Measurements from ENCODE around the gene FAF1. TPM values are rescaled to one million over a fixed set of nuclear protein-coding genes. Genes with fewer than 3 reads are reported as not detected.
"Not testable (repeated sequence)": the region's sequence is repeated elsewhere in the genome, so short reads cannot be mapped to it uniquely, and the experiment has no call there.

FAF1 gene
- 10 to 100 TPM; 84.6 to 88.2 TPM for total RNA-seq

DNA sequence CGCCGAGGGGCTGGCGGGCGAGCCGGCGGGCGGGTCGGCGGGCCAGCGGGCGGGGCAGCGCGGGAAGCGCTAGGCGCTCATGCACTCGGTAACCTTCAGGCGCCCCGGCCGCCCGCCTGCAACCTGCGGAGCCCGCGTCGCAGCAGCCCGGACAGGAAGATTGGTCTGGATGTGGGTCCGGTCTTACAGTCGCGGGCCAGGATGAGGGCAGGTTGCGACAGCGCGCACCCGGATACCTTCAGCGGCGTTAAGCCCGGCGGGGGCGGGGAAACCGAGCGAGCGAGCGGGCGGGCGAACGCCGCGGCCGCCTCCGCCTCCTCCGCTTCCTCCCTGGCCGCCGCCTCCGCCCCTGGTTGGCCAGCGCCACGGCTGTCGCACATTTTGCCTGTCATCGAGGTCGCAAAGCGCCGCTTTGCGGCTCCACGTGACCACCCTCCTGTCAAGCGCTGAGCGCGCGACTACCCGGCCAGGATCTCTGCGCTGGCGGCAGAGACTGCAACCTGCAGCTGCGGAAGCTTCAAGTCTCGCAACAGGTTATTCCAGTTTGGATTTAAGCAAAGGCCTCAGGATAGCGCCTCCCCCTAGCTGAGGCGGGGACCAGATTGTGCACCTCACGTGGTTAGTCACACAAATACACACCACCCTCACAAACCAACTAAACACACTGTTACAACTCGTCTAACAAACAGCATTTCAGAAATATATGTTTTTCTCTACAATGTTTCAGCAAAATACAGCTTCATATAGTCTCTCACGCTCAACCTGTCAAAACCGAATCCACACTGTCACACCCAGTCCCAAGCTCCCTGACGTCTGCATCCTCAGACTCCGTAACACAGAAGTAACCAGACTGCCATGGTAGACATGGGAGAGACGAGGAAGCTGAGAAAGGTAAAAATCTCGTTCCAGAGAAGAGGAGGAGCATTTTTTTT is at the start of gene FAF1:
Gene FAF1 (minus strand): TSS at position 355 of the 932 bp plus-strand sequence. CDS start 456 bp downstream, outside the sequence.
- Mint-ChIP-seq H3K4me3 (peak within 1 kb of the TSS; percentile 82), H3K4me1 (peaks cover 27% of the 10 kb centered on the region), H3K36me3 (ENCODE audit: low read depth) (peaks cover 2% of the 10 kb centered on the region), H3K9me3 (no peaks in the 10 kb centered on the region), H3K27me3 (peaks cover 2% of the 10 kb centered on the region), H3K27ac (peak within 1 kb of the TSS; percentile 92)
- CTCF ChIA-PET = interaction anchor here (1.0 to 1.7 kb wide), 5 partner anchors 8 to 28 kb away, joined by 3 to 8 read pairs (median 4); partner anchors contain the start of gene CDKN2C
- DNase-seq = peak; percentile 98
- POLR2A ChIA-PET = interaction anchor here (0.6 to 1.0 kb wide), 2 partner anchors 8 to 833 kb away, joined by 3 to 4 read pairs; no protein-coding TSS in a partner anchor

DNA sequence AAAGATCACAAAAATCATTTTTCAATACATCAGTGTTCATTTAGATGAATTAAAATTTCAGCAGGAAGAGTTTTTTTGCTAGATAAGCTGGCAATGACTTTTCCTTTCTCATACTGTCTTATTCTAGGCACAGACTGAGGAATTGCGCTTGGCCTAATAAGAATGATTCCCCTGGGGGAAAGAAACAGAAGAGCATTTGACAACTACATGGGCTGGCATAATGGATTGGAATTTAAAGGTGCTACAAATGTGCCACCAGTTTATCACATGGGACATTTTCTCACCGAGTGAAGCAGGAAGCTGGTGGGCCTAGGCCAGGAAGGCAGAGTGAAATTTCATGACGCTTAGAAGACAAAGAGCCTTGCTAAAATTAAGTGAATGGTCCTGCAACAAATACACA is 49.3 kb upstream of the FAF1 start:
- H3K36me3 Mint-ChIP-seq (ENCODE audit: low read depth) = peaks cover 2% of the 10 kb centered on the region
- H3K4me1 Mint-ChIP-seq = no peaks in the 10 kb centered on the region
- peaks cover 7% of the 10 kb centered on the region for H3K27me3 Mint-ChIP-seq
- ChIA-PET POLR2A (no interaction called here), CTCF (no interaction called here)
- no peak overlapping the region for H3K4me3 Mint-ChIP-seq
- H3K27ac Mint-ChIP-seq = no peak overlapping the region
- no peaks in the 10 kb centered on the region for H3K9me3 Mint-ChIP-seq
- no peak for DNase-seq

DNA sequence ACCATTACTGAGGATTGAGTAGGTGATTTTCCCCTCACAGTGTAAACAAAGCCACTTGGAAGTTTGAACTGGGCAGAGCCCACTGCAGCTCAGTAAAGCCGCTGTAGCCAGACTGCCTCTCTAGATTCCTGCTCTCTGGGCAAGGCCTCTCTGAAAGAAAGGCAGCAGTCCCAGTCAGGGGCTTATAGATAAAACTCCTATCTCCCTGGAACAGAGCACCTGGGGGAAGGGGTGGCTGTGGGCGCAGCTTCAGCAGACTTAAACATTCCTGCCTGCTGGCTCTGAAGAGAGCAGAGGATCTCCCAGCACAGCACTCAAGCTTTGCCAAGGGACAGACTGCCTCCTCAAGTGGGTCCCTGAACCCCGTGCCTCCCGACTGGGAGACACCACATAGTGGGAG is 45.5 kb upstream of the FAF1 start:
- DNase-seq; H3K4me3 Mint-ChIP-seq; H3K27ac Mint-ChIP-seq; H3K4me1 Mint-ChIP-seq; H3K9me3 Mint-ChIP-seq; H3K27me3 Mint-ChIP-seq; H3K36me3 Mint-ChIP-seq (ENCODE audit: low read depth); POLR2A ChIA-PET; CTCF ChIA-PET: not testable (repeated sequence)

DNA sequence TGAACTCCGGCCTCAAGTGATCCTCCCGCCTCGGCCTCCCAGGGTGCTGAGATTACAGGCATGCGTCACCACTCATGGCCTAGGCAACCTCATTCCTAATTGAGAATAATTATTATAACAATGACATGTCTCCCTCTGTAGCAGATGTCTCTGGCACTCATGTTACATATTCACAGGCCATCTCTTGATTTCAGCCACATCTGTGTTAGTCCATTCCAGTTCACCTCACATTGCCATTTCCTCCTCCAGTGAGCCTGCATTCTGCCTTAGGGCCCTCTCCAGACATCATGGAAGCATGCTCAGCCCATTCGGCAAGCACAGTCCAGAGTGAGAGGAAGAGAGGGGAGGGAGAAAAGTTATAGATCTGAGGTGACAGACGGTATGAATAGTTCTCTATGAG is 42.4 kb upstream of the FAF1 start:
- no peaks in the 10 kb centered on the region for H3K4me1 Mint-ChIP-seq
- CTCF ChIA-PET = no interaction called here
- H3K9me3 Mint-ChIP-seq = peaks cover 2% of the 10 kb centered on the region
- H3K27ac Mint-ChIP-seq = no peak overlapping the region
- H3K27me3 Mint-ChIP-seq = peaks cover 7% of the 10 kb centered on the region
- peaks cover 3% of the 10 kb centered on the region for H3K36me3 Mint-ChIP-seq (ENCODE audit: low read depth)
- POLR2A ChIA-PET = no interaction called here
- no peak overlapping the region for H3K4me3 Mint-ChIP-seq
- DNase-seq = no peak

DNA sequence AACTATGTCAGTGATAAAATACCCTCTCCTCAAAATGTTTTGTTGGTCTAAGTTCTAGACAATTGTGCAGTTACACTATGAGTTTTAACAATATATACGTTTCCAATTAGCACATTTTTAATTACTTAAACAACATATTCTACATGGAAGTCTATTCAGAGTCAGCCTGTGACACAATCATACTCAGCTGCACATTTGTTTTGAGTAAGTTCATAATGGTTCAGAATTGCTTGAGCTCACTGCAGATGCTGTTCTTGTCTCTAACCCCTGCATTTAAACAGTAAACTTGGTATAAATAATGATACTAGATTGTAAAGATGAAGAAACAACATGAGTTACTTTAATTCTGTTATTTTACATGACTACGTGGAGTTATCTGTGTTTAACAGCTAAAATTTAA is 40.6 kb upstream of the FAF1 start:
- ChIA-PET CTCF (no interaction called here), POLR2A (no interaction called here)
- H3K4me3 Mint-ChIP-seq = no peak overlapping the region
- no peaks in the 10 kb centered on the region for H3K4me1 Mint-ChIP-seq
- H3K27me3 Mint-ChIP-seq = peaks cover 9% of the 10 kb centered on the region
- peaks cover 2% of the 10 kb centered on the region for H3K9me3 Mint-ChIP-seq
- peaks cover 3% of the 10 kb centered on the region for H3K36me3 Mint-ChIP-seq (ENCODE audit: low read depth)
- H3K27ac Mint-ChIP-seq = no peak overlapping the region
- DNase-seq = no peak

DNA sequence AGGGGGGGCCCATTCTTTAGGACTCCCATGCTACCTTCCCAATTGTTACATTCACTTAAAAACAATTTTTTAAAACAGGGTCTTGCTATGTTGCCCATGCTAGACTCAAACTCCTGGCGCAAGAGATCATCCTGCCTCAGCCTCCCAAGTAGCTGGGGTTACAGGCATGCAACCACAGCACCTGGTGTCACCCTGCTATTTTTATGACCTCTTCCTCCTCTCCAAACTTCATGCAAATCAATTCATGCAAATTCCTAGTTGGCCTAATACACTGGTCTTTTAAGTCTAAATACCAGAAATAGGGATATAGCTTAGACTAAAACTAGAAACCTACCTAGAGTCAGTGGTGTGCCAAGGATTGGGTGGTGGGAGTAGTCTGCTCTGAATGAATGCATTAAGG is 40.1 kb upstream of the FAF1 start:
- Mint-ChIP-seq H3K27ac (no peak overlapping the region), H3K36me3 (ENCODE audit: low read depth) (peaks cover 3% of the 10 kb centered on the region), H3K27me3 (peaks cover 9% of the 10 kb centered on the region), H3K9me3 (peaks cover 2% of the 10 kb centered on the region), H3K4me3 (no peak overlapping the region), H3K4me1 (no peaks in the 10 kb centered on the region)
- DNase-seq = no peak
- CTCF ChIA-PET = no interaction called here
- POLR2A ChIA-PET = no interaction called here

- POLR2A ChIA-PET = interaction anchor here (0.6 kb wide), 1 partner anchor 45 kb away, joined by 3 read pairs; no protein-coding TSS in a partner anchor
- DNase-seq; H3K36me3 Mint-ChIP-seq (ENCODE audit: low read depth); H3K9me3 Mint-ChIP-seq; H3K27me3 Mint-ChIP-seq; CTCF ChIA-PET; H3K4me3 Mint-ChIP-seq; H3K27ac Mint-ChIP-seq; H3K4me1 Mint-ChIP-seq: not testable (repeated sequence)
Observed at GRCh38 chr1:50999375-50999774, 39.3 kb upstream of the FAF1 start.

GRCh38 chr1:50996083-50996482 is 36.0 kb upstream of the FAF1 start:
- Mint-ChIP-seq H3K27me3 (peaks cover 9% of the 10 kb centered on the region), H3K9me3 (peaks cover 6% of the 10 kb centered on the region), H3K4me3 (no peak overlapping the region), H3K4me1 (no peaks in the 10 kb centered on the region), H3K36me3 (ENCODE audit: low read depth) (no peaks in the 10 kb centered on the region), H3K27ac (no peak overlapping the region)
- CTCF ChIA-PET = interaction anchor here (1.4 kb wide), 1 partner anchor 26 kb away, joined by 3 read pairs; the partner anchor contains the start of gene CDKN2C
- POLR2A ChIA-PET = no interaction called here
- no peak for DNase-seq

DNA sequence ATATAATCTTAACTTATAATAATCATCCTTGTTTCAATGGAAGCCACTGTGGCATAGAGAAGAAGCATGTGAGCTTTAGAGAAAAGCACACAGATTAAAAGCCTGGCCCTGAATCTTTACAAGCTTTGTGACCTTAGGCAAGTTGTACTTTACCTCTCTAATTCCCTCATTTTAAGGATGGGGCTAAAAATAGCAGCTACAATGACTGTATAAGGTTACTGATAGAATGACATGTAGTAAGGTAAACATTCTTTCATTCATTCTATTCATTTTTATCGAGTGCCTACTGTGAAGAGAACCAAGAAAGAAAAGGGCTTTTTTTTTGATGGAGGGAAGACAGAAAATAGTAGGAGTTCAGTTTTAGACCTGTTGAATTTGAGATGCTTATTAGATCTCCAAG is 35.6 kb upstream of the FAF1 start:
- no peaks in the 10 kb centered on the region for H3K4me1 Mint-ChIP-seq
- no peaks in the 10 kb centered on the region for H3K36me3 Mint-ChIP-seq (ENCODE audit: low read depth)
- H3K9me3 Mint-ChIP-seq = peaks cover 6% of the 10 kb centered on the region
- peaks cover 9% of the 10 kb centered on the region for H3K27me3 Mint-ChIP-seq
- DNase-seq = no peak
- ChIA-PET CTCF (interaction anchor here (1.4 kb wide), 1 partner anchor 26 kb away, joined by 3 read pairs; the partner anchor contains the start of gene CDKN2C), POLR2A (no interaction called here)
- H3K4me3 Mint-ChIP-seq = no peak overlapping the region
- H3K27ac Mint-ChIP-seq = no peak overlapping the region

- no peaks in the 10 kb centered on the region for H3K36me3 Mint-ChIP-seq (ENCODE audit: low read depth)
- DNase-seq = no peak
- no peak overlapping the region for H3K27ac Mint-ChIP-seq
- H3K27me3 Mint-ChIP-seq = peaks cover 7% of the 10 kb centered on the region
- H3K4me3 Mint-ChIP-seq = no peak overlapping the region
- ChIA-PET POLR2A (no interaction called here), CTCF (no interaction called here)
- no peaks in the 10 kb centered on the region for H3K4me1 Mint-ChIP-seq
- peaks cover 6% of the 10 kb centered on the region for H3K9me3 Mint-ChIP-seq
Observed at GRCh38 chr1:50994997-50995396, 34.9 kb upstream of the FAF1 start.

DNA sequence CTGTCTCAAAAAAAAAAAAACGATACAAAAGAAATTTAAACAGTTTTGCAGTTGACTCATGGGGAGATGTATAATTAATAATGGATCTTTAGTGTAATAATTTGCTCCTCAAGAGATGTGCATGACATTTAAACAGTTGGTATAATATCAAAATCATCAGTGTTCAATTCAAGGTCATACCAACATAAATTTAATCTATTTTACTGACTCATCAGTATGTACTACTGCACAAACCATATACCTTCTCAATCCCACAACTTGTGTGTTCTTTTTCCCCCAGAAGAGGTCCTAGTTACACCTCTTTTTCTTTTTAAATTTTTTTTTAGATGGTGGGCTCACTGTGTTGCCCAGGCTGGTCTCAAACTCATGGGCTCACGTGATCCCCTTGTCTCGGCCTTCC is 33.6 kb upstream of the FAF1 start:
- no peak for DNase-seq
- no peaks in the 10 kb centered on the region for H3K4me1 Mint-ChIP-seq
- no peak overlapping the region for H3K27ac Mint-ChIP-seq
- ChIA-PET CTCF (no interaction called here), POLR2A (no interaction called here)
- no peak overlapping the region for H3K4me3 Mint-ChIP-seq
- peaks cover 7% of the 10 kb centered on the region for H3K27me3 Mint-ChIP-seq
- no peaks in the 10 kb centered on the region for H3K36me3 Mint-ChIP-seq (ENCODE audit: low read depth)
- peaks cover 6% of the 10 kb centered on the region for H3K9me3 Mint-ChIP-seq

- CTCF ChIA-PET = no interaction called here
- no peak overlapping the region for H3K27ac Mint-ChIP-seq
Observed at GRCh38 chr1:50992532-50993318, 32.7 kb upstream of the FAF1 start.

GRCh38 chr1:50989694-50990093 is 29.6 kb upstream of the FAF1 start:
- POLR2A ChIA-PET = no interaction called here

More at GRCh38 chr1:50992532-50993318, 32.7 kb upstream of the FAF1 start:
- H3K36me3 Mint-ChIP-seq (ENCODE audit: low read depth) = no peaks in the 10 kb centered on the region
- peaks cover 4% of the 10 kb centered on the region for H3K9me3 Mint-ChIP-seq
- H3K4me3 Mint-ChIP-seq = no peak overlapping the region
- no peaks in the 10 kb centered on the region for H3K4me1 Mint-ChIP-seq
- no peak for DNase-seq
- H3K27me3 Mint-ChIP-seq = peaks cover 7% of the 10 kb centered on the region
- POLR2A ChIA-PET = no interaction called here

More at GRCh38 chr1:50989694-50990093, 29.6 kb upstream of the FAF1 start:
- H3K9me3 Mint-ChIP-seq = peaks cover 4% of the 10 kb centered on the region
- H3K4me1 Mint-ChIP-seq = no peaks in the 10 kb centered on the region
- CTCF ChIA-PET = no interaction called here
- H3K27me3 Mint-ChIP-seq = peaks cover 12% of the 10 kb centered on the region
- DNase-seq = no peak
- H3K36me3 Mint-ChIP-seq (ENCODE audit: low read depth) = no peaks in the 10 kb centered on the region
- H3K4me3 Mint-ChIP-seq = no peak overlapping the region
- no peak overlapping the region for H3K27ac Mint-ChIP-seq
